ENCODE data around the gene GPC1.
"Not testable (repeated sequence)": the region's sequence is repeated elsewhere in the genome, so short reads cannot be mapped to it uniquely, and the experiment has no call there.

Gene GPC1

GRCh38 chr2:240468303-240469238, 33.1 kb downstream of the GPC1 start:
- peak; percentile 36 for DNase-seq

- DNase-seq, result peak; percentile 33
These were observed 33.8 kb downstream of the GPC1 start for GRCh38 chr2:240469239-240469636.

- DNase-seq, result peak; percentile 23
These were observed 34.3 kb downstream of the GPC1 start for GRCh38 chr2:240469740-240470139.

GRCh38 chr2:240472078-240472790, 36.8 kb downstream of the GPC1 start:
- no peak for DNase-seq

- DNase-seq, result no peak
These were observed 37.7 kb downstream of the GPC1 start for GRCh38 chr2:240473211-240473610.

DNA sequence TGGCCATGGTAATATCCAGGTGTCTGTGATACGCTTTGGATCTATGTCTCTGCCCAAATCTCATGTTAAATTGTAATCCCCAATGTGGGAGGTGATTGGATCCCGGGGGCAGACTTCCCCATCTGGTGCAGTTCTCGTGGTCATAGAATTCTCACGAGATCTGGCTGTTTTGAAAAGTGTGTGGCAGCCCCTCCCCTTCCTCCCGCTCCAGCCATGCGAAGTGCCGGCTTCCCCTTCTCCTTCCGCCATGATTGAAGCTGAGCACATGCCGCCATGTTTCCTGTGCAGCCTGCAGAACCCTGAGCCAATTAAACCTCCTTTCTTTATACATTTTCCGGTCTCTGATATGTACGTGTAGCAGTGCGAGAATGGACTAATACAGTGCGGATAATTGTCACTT, 42.5 kb downstream of the GPC1 start:
- no peak for DNase-seq

DNA sequence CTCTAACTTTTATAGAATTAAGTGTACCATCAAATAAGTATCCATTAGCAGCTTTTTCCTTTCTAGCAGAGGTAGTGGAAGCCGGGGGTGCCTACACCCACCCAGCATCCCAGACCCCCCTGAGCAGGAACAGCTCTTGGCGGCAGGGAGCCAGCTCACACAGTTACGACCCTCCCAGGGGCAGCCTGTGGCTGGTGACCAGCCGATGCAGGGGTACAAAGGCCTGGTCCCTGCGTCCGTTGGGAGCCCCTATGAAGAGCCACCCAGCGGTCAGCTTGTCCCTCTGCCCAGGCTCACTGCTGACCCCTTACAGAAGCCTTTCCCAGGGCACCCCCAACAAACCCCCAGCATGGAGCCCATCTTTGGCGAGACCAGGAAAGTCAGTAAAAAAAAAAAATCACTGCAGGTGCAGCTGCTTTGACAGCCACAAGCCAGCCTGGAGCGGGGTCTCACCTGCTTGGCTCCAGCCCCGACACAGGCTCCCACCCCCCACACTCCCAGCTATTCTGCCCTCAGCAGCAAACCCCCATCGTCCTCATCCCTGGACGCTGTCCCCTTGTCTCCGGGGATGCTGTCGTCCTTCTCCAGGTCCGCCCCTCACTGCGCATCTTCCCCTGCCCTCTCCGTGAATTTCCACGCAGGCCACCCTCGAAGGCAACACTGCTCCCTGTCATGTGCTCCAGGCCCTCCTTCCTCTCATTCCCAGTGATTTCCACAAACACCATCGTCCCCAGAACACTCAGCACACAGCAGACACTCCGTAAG, 43.1 kb downstream of the GPC1 start:
- DNase-seq, result no peak

DNA sequence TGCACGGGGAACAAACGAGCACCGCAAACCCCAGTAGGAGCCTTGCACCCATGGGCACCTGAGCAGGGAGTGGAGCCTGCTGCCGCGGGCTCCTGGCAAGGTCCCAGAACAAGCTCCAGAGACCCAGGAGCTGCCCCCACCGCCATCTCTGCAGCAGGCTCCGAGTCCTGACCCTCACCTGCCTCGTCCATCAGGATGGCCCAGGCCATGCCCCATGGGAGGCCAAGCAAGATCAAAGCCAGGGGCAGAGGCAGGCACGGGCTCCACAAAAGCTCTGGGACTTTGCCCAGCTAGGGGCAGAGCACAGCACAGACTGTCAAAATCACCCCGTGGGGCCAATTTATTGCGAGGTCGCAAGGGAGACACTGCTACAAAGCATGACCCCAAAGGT, 43.6 kb downstream of the GPC1 start:
- peak; percentile 19 for DNase-seq

GRCh38 chr2:240480834-240481623, 45.6 kb downstream of the GPC1 start:
- peak; percentile 16 for DNase-seq

DNA sequence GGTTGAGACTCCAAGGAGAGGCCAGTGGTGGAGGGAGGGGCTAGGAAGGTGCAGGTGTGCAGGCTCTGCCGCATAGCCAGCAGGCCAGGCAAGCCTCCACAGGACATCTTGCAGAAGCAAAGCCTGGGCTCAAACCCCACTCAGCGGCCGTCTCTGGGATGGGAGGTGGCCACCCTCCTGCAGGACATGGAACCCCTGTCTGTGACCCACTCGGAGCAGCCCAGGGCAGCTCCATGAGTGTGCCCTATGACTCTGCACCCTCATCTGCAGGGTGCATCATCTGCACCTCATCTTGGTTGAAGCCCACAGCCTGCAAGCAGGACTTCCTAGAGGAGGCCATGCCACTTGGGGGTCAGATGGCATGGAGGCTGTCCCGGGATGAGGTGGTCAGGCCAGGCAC, 46.3 kb downstream of the GPC1 start:
- peak; percentile 15 for DNase-seq

DNA sequence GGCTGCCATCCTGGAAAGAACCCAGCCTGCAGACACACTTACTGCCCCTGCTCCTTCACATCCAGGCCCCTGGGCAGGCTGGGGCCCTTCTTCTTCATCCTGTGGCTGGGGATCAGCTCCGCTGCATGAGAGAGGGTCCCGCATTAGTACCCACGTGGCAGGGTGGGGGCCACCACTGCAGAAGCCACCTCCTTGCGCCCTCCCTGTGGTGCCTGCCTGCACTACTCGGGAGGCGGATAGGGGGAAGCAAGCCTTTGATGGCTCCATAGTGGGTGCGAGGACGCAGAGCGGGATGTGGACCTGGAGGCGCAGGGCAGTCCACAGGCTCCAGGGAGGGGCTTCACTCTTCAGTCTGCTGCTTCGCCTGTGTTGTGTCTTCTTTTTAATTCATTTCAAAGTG, 46.7 kb downstream of the GPC1 start:
- peak; percentile 16 for DNase-seq

GRCh38 chr2:240491483-240491882, 56.0 kb downstream of the GPC1 start:
- no peak for DNase-seq

DNA sequence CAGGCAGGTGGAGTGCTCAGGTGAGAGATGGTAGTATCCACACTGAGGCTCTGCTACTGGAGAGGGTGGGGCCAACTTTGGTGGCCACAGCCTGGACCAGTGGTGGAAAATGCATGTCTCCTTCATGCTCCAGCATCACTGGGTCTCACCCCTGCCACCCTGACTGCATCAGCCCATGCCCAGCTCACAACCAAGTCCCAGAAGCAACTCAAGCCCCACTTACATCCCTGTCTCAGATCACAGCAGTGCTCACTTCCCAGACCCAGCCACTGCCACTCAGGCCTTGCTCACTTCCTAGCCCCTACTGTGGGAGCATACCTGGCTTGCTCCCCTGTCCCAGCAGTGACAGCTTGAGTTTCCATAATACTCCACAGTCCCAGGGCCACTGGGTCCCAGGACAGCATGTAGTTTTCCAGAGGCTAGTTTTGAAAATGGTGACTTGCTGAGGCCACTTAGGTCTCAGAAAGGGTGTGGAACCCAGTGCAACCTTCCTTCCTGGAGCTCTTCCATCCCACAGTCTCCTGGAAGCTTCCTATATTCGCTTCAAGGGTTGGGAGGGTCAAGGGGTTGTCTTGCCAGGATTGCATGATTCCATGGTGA, 58.8 kb downstream of the GPC1 start:
- no peak for DNase-seq

- not testable (repeated sequence) for DNase-seq
These were observed 59.5 kb downstream of the GPC1 start for GRCh38 chr2:240494942-240495341.

- peak; percentile 22 for DNase-seq
These were observed 61.6 kb downstream of the GPC1 start for GRCh38 chr2:240497082-240497481.

DNA sequence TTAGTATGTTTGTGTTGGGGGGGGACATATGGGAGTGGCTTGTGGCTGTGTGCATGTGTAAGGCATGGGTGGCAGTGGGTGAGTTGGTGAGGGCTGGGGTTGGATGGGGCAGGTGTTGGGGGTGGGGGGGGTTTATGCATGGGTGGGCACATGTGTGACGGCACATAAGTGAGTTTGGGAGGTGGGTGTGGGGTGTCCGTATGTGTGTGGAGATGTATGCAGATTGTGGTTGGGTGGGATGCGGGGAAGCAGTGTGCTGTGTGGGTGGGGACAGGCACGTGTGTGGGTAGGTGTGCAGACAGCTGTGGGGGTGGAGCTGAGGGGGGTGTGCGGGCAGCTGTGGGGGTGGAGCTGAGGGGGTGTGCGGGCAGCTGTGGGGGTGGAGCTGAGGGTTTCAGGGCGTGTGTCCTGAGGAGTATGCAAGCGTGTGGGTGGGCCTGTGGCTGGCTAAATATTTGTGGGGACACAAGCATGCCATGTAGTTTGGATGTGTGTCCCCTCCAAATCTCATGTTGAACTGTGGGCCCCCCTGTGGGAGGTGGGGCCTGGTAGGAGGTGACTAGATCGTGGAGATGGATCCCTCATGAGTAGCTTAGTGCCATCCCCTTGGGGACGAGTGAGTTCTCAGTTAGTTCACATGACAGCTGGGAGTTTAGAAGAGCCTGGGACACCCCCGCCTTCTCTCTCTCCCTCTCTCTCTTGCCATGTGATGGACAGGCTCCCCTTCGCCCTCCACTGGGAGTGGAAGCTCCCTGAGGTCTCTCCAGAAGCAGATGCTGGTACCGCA, 62.9 kb downstream of the GPC1 start:
- DNase-seq, result no peak

DNA sequence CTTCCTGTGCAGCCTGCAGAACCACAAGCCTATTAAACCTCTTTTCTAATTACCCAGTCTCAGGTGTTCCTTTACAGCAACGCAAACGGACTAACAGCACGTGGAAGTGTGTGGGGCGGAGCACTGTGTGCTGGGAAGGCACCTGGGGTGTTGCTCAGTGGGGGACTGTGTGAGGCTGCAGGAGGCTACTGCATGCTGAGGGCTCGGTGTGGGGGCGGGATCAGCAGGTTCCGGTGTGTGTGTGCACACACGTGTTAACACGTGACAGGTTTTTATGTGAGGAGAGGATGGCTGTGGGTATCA, 63.4 kb downstream of the GPC1 start:
- no peak for DNase-seq

GRCh38 chr2:240499309-240500301, 64.1 kb downstream of the GPC1 start:
- DNase-seq, result no peak

GRCh38 chr2:240500561-240501423, 65.3 kb downstream of the GPC1 start:
- no peak for DNase-seq

Measured in left hindlimb (tissue), 1 donor.